Activated T-cell treated with anti-CD3 and anti-CD28 coated beads, Interleukin-2, amount 50 U/mL, for 4 hours (primary cell): Measurements from ENCODE around the gene FCRLA. TPM values are rescaled to one million over a fixed set of nuclear protein-coding genes. Genes with fewer than 3 reads are reported as not detected.
"Not testable (repeated sequence)": the region's sequence is repeated elsewhere in the genome, so short reads cannot be mapped to it uniquely, and the experiment has no call there.

Experiments
- ATAC-seq, 2 donors: fragments of 200-7000 bp; cut with Tn5 transposase; one replicate each; pipeline ENCODE4 v1.10.0; 2021
- DNase-seq: peaks from one replicate; pipeline ENCODE4 v3.0.0-alpha.2; 2020
- H3K27me3 Mint-ChIP-seq: one replicate; pipeline ENCODE4 v1.8.0; 2021; ENCODE audit warnings: low read depth, mixed read lengths
- H3K36me3 Mint-ChIP-seq: one replicate; pipeline ENCODE4 v1.8.0; 2022; ENCODE audit warnings: mixed read lengths; ENCODE audit not compliant: insufficient read depth
- H3K4me1 Mint-ChIP-seq: one replicate; pipeline ENCODE4 v1.8.0; 2021; ENCODE audit warnings: low read depth, mixed read lengths
- H3K4me3 Mint-ChIP-seq: one replicate; pipeline ENCODE4 v1.8.0; 2021; ENCODE audit warnings: mild to moderate bottlenecking, moderate library complexity, mixed read lengths
- H3K9me3 Mint-ChIP-seq: one replicate; pipeline ENCODE4 v1.8.0; 2021; ENCODE audit warnings: mixed read lengths
- total RNA-seq, 3 donors: library from RNA; stranded (reverse); gene quantifications; one replicate each; pipeline ENCODE4 v1.2.1, GENCODE V29; 2021

The FCRLA gene
- total RNA-seq, 3 donors from 2014 or later, result 0.24 to 0.38 (median 0.28) TPM

DNA sequence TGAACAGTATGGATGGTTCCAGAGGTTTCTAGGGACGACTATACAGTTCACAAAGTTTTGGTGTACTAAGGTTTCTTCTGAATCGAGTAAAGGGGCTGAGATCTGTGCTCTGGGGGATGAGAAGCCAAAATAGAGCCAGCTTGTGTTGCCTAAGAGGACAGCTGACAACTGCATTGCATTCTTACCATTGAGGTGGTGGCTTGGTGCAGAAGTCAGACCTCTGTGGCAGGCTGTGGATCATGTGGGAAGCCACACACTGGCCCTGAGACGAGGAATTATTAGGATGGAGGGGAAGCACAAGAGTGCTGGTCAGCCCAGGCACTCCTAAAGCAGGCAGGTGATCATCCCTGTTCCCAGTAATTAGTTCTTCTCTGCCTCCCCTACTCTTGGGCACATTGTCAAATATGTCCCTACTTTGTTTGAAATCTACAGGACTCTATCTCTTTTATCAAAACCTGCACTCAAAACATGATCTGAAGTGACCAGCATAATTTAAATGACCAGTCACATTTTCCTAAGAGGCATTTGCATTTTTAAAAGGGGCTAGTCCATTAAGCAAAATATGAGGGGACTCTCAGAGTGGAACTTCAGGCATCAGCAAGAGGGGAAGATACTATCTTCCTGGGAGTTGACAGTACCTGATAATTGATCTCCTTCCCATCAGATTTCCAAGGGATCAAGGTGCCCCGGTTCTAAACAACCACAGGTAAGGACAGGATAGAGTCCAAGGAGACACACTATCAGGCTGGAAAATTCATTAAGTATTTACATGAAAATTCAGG is 14.1 kb downstream of the FCRLA start, which contains the start of gene FCRLB:
Gene FCRLB (plus strand): TSS at position 589 of the 782 bp plus-strand sequence. CDS start 1,129 bp downstream, outside the sequence.
- Mint-ChIP-seq H3K27me3 (peaks cover 10% of the 10 kb centered on the region), H3K4me1 (peaks cover 26% of the 10 kb centered on the region), H3K36me3 (no peaks in the 10 kb centered on the region), H3K9me3 (no peaks in the 10 kb centered on the region), H3K4me3 (no peak within 1 kb of the TSS)
- ATAC-seq (no peak), DNase-seq (no peak)

DNA sequence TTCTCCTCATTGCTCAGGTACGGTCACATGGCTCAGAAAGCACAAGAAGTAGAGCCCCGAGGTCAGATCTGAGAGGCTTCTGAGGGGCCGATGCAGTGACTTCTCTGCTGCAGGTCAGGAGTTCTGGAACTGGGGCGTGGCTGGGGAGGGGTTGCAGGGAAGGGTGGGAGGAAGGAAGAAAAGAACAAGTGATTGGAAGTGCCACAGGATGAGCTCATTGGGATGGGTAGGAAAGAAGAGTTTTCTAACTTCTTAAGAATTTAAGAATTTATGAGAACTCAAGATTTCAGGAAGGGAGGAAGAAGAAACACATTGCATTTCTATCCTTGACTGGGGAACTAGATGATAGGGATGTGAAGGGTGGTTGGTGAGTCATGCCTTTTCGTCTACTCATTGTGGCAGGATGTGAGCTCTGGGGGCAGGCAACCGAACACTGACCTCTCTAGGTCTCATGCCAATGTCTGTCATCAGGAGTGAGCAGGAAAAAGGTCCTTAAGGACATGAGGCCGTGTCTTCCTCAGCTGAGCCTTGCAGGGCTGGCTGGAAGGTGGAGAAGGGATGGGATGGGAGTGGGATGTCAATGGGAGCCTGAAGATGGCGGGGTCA is 14.8 kb downstream of the FCRLA start:
- no peak for ATAC-seq
- Mint-ChIP-seq H3K4me1 (peaks cover 26% of the 10 kb centered on the region), H3K9me3 (no peaks in the 10 kb centered on the region), H3K27me3 (peaks cover 8% of the 10 kb centered on the region), H3K36me3 (no peaks in the 10 kb centered on the region), H3K4me3 (no peak overlapping the region)
- DNase-seq, result no peak

DNA sequence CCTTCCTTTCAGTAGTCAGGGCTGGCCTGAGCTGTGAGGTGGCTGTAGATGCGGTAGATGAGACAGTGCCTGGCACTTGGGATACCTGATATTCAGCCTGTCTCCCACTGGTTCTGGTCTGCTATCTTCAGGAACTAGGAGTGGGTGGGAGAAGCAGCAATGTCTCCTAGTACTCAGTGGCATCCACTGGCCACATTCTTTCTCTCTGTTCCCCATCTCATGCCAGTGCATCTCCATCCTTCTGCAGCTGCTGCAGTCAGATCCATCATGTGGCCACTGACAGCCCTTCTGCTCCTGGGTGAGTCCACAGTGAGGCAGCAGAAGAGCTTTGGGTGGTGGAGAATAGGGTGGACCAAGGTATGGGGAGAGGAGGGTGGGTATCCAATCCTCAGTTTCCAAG is 15.4 kb downstream of the FCRLA start:
- H3K9me3 Mint-ChIP-seq, result no peaks in the 10 kb centered on the region
- peaks cover 6% of the 10 kb centered on the region for H3K27me3 Mint-ChIP-seq

GRCh38 chr1:161723459-161724141 is 16.6 kb downstream of the FCRLA start:
- H3K4me3 Mint-ChIP-seq, result no peak overlapping the region
- H3K4me1 Mint-ChIP-seq, result peaks cover 33% of the 10 kb centered on the region
- peaks cover 6% of the 10 kb centered on the region for H3K27me3 Mint-ChIP-seq
- no peaks in the 10 kb centered on the region for H3K9me3 Mint-ChIP-seq
- no peaks in the 10 kb centered on the region for H3K36me3 Mint-ChIP-seq
- no peak for ATAC-seq
- DNase-seq, result no peak

More for the DNA sequence above, 15.4 kb downstream of the FCRLA start:
- ATAC-seq (no peak), DNase-seq (no peak)
- Mint-ChIP-seq H3K4me3 (no peak overlapping the region), H3K4me1 (peaks cover 24% of the 10 kb centered on the region), H3K36me3 (no peaks in the 10 kb centered on the region)

DNA sequence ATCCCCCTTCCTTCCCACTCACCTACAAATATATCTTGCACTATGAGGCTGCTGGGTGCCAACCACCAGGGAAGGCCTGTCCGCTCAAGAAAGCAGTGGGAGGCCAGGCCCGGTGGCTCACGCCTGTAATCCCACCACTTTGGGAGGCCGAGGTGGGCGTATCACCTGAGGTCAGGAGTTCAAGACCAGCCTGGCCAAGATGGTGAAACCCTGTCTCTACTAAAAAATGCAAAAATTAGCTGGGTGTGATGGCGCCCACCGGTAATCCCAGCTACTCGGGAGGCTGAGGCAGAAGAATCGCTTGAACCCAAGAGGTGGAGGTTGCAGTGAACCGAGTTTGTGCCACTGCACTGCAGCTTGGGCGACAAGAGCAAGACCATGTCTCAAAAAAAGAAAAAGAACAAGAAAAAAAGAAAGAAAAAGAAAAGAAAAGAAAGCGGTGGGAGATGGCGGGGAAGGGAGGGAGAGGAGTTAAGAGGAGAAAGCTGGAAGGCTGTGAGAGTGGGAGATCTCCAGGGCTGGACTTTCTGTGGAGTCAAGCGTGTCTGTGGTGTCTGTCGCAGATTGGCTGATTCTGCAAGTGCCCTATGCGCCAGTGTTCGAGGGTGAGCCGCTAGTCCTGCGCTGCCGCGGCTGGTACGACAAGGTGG is 18.4 kb downstream of the FCRLA start:
- H3K4me1 Mint-ChIP-seq, result peaks cover 45% of the 10 kb centered on the region
- H3K27me3 Mint-ChIP-seq, ATAC-seq, H3K9me3 Mint-ChIP-seq, DNase-seq, H3K36me3 Mint-ChIP-seq: not testable (repeated sequence)
- H3K4me3 Mint-ChIP-seq, result peak overlapping the region; percentile 90

GRCh38 chr1:161725908-161726472 is 19.0 kb downstream of the FCRLA start:
- Mint-ChIP-seq H3K9me3 (no peaks in the 10 kb centered on the region), H3K36me3 (no peaks in the 10 kb centered on the region), H3K27me3 (peaks cover 6% of the 10 kb centered on the region), H3K4me3 (peak overlapping the region; percentile 90), H3K4me1 (peaks cover 51% of the 10 kb centered on the region)
- ATAC-seq (peak; percentile 16 to 44), DNase-seq (peak; percentile 15)

DNA sequence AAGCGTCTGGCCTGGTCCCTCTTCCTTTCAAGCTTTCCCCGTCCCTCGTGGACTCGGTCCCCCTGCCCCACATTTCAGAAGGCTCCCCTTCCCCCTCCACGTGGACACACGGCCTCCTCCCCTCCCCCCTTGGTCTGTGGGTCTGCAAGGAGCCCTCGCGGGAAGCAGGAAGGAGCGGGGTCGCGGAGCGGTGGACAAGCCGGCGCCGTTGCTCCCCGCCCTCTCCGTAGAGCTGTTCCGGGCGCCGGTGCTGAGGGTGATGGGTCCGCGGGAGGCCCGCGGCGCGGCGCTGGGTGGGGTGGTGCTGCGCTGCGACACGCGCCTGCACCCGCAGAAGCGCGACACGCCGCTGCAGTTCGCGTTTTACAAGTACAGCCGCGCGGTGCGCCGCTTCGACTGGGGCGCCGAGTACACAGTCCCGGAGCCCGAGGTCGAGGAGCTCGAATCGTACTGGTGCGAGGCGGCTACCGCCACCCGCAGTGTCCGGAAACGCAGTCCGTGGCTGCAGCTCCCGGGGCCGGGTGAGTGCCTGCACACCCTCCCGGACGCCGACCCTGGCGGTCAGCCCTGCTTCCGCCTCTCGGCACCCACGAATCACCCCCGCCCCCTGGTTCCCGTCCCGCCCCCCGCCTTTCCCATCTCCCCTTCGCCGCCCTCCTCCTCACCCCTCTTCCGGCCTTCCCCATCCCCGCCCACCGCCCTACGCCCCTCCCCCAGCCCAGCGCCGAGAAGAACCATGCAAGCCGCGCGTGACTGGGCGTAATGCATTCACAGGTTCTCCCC is 19.6 kb downstream of the FCRLA start:
- Mint-ChIP-seq H3K4me3 (peak overlapping the region; percentile 90), H3K9me3 (no peaks in the 10 kb centered on the region), H3K36me3 (no peaks in the 10 kb centered on the region), H3K4me1 (peaks cover 57% of the 10 kb centered on the region), H3K27me3 (peaks cover 9% of the 10 kb centered on the region)
- ATAC-seq, result peak; percentile 57 to 61
- peak; percentile 63 for DNase-seq

- no peaks in the 10 kb centered on the region for H3K36me3 Mint-ChIP-seq
- no peak for DNase-seq
- peaks cover 9% of the 10 kb centered on the region for H3K27me3 Mint-ChIP-seq
- peaks cover 52% of the 10 kb centered on the region for H3K4me1 Mint-ChIP-seq
- ATAC-seq, result peak; percentile 23 to 46
- H3K4me3 Mint-ChIP-seq, result peak overlapping the region; percentile 90
- H3K9me3 Mint-ChIP-seq, result no peaks in the 10 kb centered on the region
Observed at GRCh38 chr1:161727256-161727924, 20.4 kb downstream of the FCRLA start.

GRCh38 chr1:161728376-161729226 is 21.6 kb downstream of the FCRLA start:
- peak overlapping the region; percentile 16 for H3K4me3 Mint-ChIP-seq

GRCh38 chr1:161730050-161730564 is 23.1 kb downstream of the FCRLA start:
- H3K4me1 Mint-ChIP-seq, result peaks cover 49% of the 10 kb centered on the region
- no peaks in the 10 kb centered on the region for H3K9me3 Mint-ChIP-seq
- peaks cover 7% of the 10 kb centered on the region for H3K27me3 Mint-ChIP-seq
- no peaks in the 10 kb centered on the region for H3K36me3 Mint-ChIP-seq
- ATAC-seq (peak; percentile 46 to 54), DNase-seq (peak; percentile 23)
- H3K4me3 Mint-ChIP-seq, result peak overlapping the region; percentile 16

More at GRCh38 chr1:161728376-161729226, 21.6 kb downstream of the FCRLA start:
- ATAC-seq (no peak), DNase-seq (no peak)
- H3K36me3 Mint-ChIP-seq, result no peaks in the 10 kb centered on the region
- no peaks in the 10 kb centered on the region for H3K9me3 Mint-ChIP-seq
- peaks cover 52% of the 10 kb centered on the region for H3K4me1 Mint-ChIP-seq
- H3K27me3 Mint-ChIP-seq, result peaks cover 7% of the 10 kb centered on the region

DNA sequence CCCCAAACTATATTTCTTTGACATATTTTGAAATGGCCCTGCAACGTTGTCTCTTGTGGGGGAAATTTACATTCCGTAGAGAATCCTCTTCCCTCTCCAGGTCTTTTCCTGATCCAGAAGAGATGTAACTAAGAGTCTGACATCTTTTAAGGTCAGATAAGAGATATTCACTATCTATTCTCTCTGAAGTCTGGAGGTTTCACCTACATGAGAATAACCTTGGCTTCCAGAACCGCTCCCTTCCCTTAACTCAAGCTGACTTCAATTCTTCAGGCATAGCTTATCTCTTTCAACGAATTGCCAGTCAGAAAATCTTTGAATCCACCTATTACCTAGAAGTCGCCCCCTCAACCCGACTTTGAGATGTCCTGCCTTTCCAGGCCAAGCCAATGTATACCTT is 24.2 kb downstream of the FCRLA start:
- Mint-ChIP-seq H3K27me3 (peaks cover 7% of the 10 kb centered on the region), H3K4me3 (no peak overlapping the region), H3K36me3 (no peaks in the 10 kb centered on the region), H3K4me1 (peaks cover 46% of the 10 kb centered on the region), H3K9me3 (no peaks in the 10 kb centered on the region)
- ATAC-seq (no peak), DNase-seq (no peak)
